ENCODE data around the gene OR6A2. TPM values are rescaled to one million over a fixed set of nuclear protein-coding genes. Genes with fewer than 3 reads are reported as not detected.

The OR6A2 gene
- total and polyA plus RNA-seq, 2 of the 8 experiments (the other 6 are each of a cell fraction or from before 2014, with no cell fraction given) = 0.14 to 0.20 TPM

DNA sequence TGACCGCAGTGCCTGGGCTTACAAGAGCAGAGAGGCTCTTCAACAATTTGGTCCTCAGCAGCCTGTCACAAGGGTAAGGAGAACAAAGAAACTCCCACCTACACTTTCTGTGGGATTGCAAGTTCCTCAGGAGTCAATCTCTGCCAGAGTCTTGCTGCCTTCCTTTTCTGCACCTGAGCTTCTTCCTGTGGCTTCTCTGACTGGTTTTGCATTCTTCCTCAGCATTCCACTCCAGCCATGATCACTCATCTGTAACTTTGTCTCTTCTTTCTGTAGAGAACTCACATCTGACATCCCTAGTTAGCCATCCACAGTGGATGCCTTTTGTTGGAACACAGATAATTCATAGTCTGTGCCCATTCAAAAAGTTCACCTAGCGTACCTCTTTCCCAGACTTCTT is 14.2 kb upstream of the OR6A2 start (continued):
- TF ChIP-seq JUND (IDR thresholded peaks at IDR 0.05; ENCODE audit: low read length) = no peak
- no peak for TF ChIP-seq ZNF274 (IDR thresholded peaks at IDR 0.05; ENCODE audit: borderline replicate concordance, extremely low read depth, low read length)
- no peak for TF ChIP-seq SUZ12 (IDR thresholded peaks at IDR 0.05; ENCODE audit: low read length)
- no peak for TF ChIP-seq SIRT6 (IDR thresholded peaks at IDR 0.05; ENCODE audit: low read length)

All from H1 (cell line).